ENCODE measurements around the gene RAI1.

The RAI1 gene

GRCh38 chr17:17770632-17771044, 89.4 kb downstream of the RAI1 start:
- DNase-seq = no peak

GRCh38 chr17:17771498-17772201, 90.4 kb downstream of the RAI1 start:
- DNase-seq = no peak

GRCh38 chr17:17772231-17772630, 91.0 kb downstream of the RAI1 start:
- DNase-seq = no peak

GRCh38 chr17:17774009-17774881, 93.0 kb downstream of the RAI1 start:
- DNase-seq = no peak

- no peak for DNase-seq
These were observed 95.6 kb downstream of the RAI1 start for GRCh38 chr17:17776889-17777288.

- DNase-seq = no peak
These were observed 97.2 kb downstream of the RAI1 start for GRCh38 chr17:17778308-17779014.

- DNase-seq = no peak
These were observed 97.9 kb downstream of the RAI1 start for GRCh38 chr17:17779015-17779611.

GRCh38 chr17:17780922-17781590, 99.8 kb downstream of the RAI1 start:
- DNase-seq = no peak

GRCh38 chr17:17781591-17782496, 100.6 kb downstream of the RAI1 start:
- peak; percentile 54 for DNase-seq

- no peak for DNase-seq
These were observed 101.4 kb downstream of the RAI1 start for GRCh38 chr17:17782523-17783115.

GRCh38 chr17:17783116-17783824, 102.0 kb downstream of the RAI1 start:
- DNase-seq = peak; percentile 70

- DNase-seq = no peak
These were observed 102.8 kb downstream of the RAI1 start for GRCh38 chr17:17783825-17784656.

- DNase-seq = no peak
These were observed 103.5 kb downstream of the RAI1 start for GRCh38 chr17:17784657-17785267.

GRCh38 chr17:17785407-17785806, 104.1 kb downstream of the RAI1 start:
- DNase-seq = no peak

GRCh38 chr17:17786998-17787397, 105.7 kb downstream of the RAI1 start:
- DNase-seq = no peak

GRCh38 chr17:17787568-17787967, 106.3 kb downstream of the RAI1 start:
- no peak for DNase-seq

GRCh38 chr17:17788967-17789366, 107.7 kb downstream of the RAI1 start:
- DNase-seq = no peak

- no peak for DNase-seq
These were observed 108.2 kb downstream of the RAI1 start for GRCh38 chr17:17789410-17789809.

Measured in CD4-positive, alpha-beta T cell treated with Interleukin-21 for 1 hour (primary cell).